HepG2 (cell line): Measurements from ENCODE around the gene INF2. TPM values are rescaled to one million over a fixed set of nuclear protein-coding genes. Genes with fewer than 3 reads are reported as not detected.

Experiments
- ATAC-seq: fragments of 200-7000 bp; cut with Tn5 transposase; 3 replicates; pipeline ENCODE4 v1.9.1; 2020; ENCODE audit warnings: mild to moderate bottlenecking, moderate library complexity
- BruUV-seq: library from RNA; stranded (reverse); fragments of 400-500 nt; replicated peaks from 2 replicates; lab custom pipeline; 2021; lab: Mats Ljungman, UMichigan
- CTCF ChIA-PET: fragments of 300-600 bp; formaldehyde crosslinking; extraction: SDS; loops from one replicate; lab custom pipeline; 2021; ENCODE audit warnings: low total read pairs, inconsistent platforms, low intra/inter-chr PET ratio; lab: Yijun Ruan, JAX
- POLR2A ChIA-PET: fragments of 350-600 bp; sonication (Branson Sonifier 250); formaldehyde crosslinking; loops from one replicate; lab custom pipeline; 2020; ENCODE audit warnings: antibody characterized with exemption, inconsistent platforms; lab: Yijun Ruan, JAX
- DNase-seq: peaks from one replicate; pipeline ENCODE4 v3.0.0-alpha.2; 2015; ENCODE audit warnings: low spot score
- FAIRE-seq: peaks from 3 replicates; lab custom pipeline; 2011; peaks lifted over from hg19 to GRCh38; lab: Jason Lieb, UNC
- H2AFZ ChIP-seq: one replicate; pipeline ENCODE4 v1.6.1; 2011; ENCODE audit warnings: low read length, inconsistent platforms
- H3K27ac ChIP-seq: fragments of 300-600 bp; 3 replicates; pipeline ENCODE4 v1.8.0; 2011; ENCODE audit warnings: mixed run types, mild to moderate bottlenecking, mixed read lengths, low read length, inconsistent platforms; ENCODE audit not compliant: insufficient read depth; ENCODE audit errors: extremely low read length
- H3K27me3 ChIP-seq, 2 experiments: fragments of 200-600 bp in 1 of 2; 2 replicates in 1 of 2; 3 replicates in 1 of 2; pipeline versions ENCODE4 v1.6.0 to v1.8.0; 2011; ENCODE audit warnings: low read length in 2 of 2, mild to moderate bottlenecking in 2 of 2, moderate library complexity in 2 of 2, inconsistent platforms in 1 of 2; ENCODE audit not compliant: insufficient read depth in 2 of 2, control insufficient read depth in 1 of 2
- H3K36me3 ChIP-seq, 2 experiments: fragments of 200-600 bp in 1 of 2; replicated peaks in 1 of 2; 2 replicates in 1 of 2; 3 replicates in 1 of 2; pipeline versions ENCODE4 v1.5.1 to v1.8.0; 2011; ENCODE audit warnings: low read length in 2 of 2, inconsistent platforms in 1 of 2; ENCODE audit not compliant: insufficient read depth in 2 of 2, control insufficient read depth in 1 of 2
- H3K4me1 ChIP-seq: 2 replicates; pipeline ENCODE4 v1.5.1; 2012; ENCODE audit warnings: low read length, inconsistent platforms; ENCODE audit not compliant: insufficient read depth
- H3K4me2 ChIP-seq: 2 replicates; pipeline ENCODE4 v1.6.0; 2011; ENCODE audit warnings: low read depth, low read length, inconsistent platforms
- H3K4me3 ChIP-seq, 3 experiments: fragments of 200-600 bp in 1 of 3; sonication (generic), shearing (Covaris generic) in 1 of 3; replicated peaks in 1 of 3; 2 replicates each; pipeline ENCODE4 v1.5.1; 2011 to 2016; ENCODE audit warnings: low read length in 3 of 3, inconsistent platforms in 2 of 3, low read depth in 2 of 3, mild to moderate bottlenecking in 2 of 3, control low read depth in 1 of 3, mixed read lengths in 1 of 3; ENCODE audit not compliant: insufficient read depth in 1 of 3
- H3K79me2 ChIP-seq: one replicate; pipeline ENCODE4 v1.6.1; 2011; ENCODE audit warnings: low read length, inconsistent platforms; ENCODE audit not compliant: insufficient read depth
- H3K9ac ChIP-seq: 2 replicates; pipeline ENCODE4 v1.6.0; 2011; ENCODE audit warnings: mild to moderate bottlenecking, low read depth, low read length, inconsistent platforms; ENCODE audit not compliant: insufficient read depth
- H3K9me3 ChIP-seq: 2 replicates; pipeline ENCODE4 v1.5.1; 2012; ENCODE audit warnings: mild to moderate bottlenecking, low read length
- H4K20me1 ChIP-seq: 2 replicates; pipeline ENCODE4 v1.6.0; 2011; ENCODE audit warnings: inconsistent platforms, mild to moderate bottlenecking, low read length, moderate library complexity; ENCODE audit not compliant: insufficient read depth
- FIP1L1 ChIP-seq: fragments of 200-400 bp; formaldehyde crosslinking; IDR thresholded peaks from 2 replicates; pipeline ENCODE4 v1.6.1; 2018; ENCODE audit warnings: low read depth, mild to moderate bottlenecking, low read length, moderate library complexity, borderline replicate concordance; ENCODE audit not compliant: insufficient read depth
- FOXP1 ChIP-seq, 2 experiments: fragments of 450-650 bp in 1 of 2; IDR thresholded peaks; 2 replicates each; pipeline ENCODE4 v1.6.1; 2017 to 2018; ENCODE audit warnings: antibody characterized with exemption in 1 of 2
- ZIK1 ChIP-seq: sonication (generic); formaldehyde crosslinking; IDR thresholded peaks from 2 replicates; pipeline ENCODE4 v1.5.0; 2020; ENCODE audit warnings: mild to moderate bottlenecking, low read depth, missing genetic modification reagents, borderline replicate concordance
- ZNF629 ChIP-seq: sonication (generic); formaldehyde crosslinking; conservative IDR thresholded peaks from 2 replicates; pipeline ENCODE4 v1.5.0; 2020; ENCODE audit warnings: missing genetic modification reagents
- WGBS: methylation state at CpG from one replicate; pipeline ENCODE4 v1.1.6; 2017; ENCODE audit warnings: low lambda C conversion rate; 5-methylcytosine and 5-hydroxymethylcytosine counted together
- in situ Hi-C: cut with HindIII; loops from 2 replicates; pipeline ENCODE4 v1.10.0; 2017; ENCODE audit warnings: low pct_unique_long_range_greater_than_20kb; ENCODE audit not compliant: extremely low pct_ligation_motif_present
- intact Hi-C: fragments of 100-400 bp; cut with micrococcal nuclease; formaldehyde crosslinking; loops from one replicate; pipeline ENCODE4 v1.10.0; 2022; ENCODE audit not compliant: unreplicated experiment
- polyA plus RNA-seq, 8 experiments: library from polyadenylated mRNA; depleted of rRNA in 3 of 8; stranded (reverse) in 7 of 8; unstranded in 1 of 8; fragments of >200 nt; fragmentation: Illumina TruSeq in 4 of 8; extraction: Trizol in 4 of 8; gene quantifications; 2 replicates each; pipeline versions ENCODE4 v1.2.1 to v1.2.3, GENCODE V29; 2011 to 2016; ENCODE audit warnings: low read depth in 4 of 8, missing spikeins in 1 of 8, mixed read lengths in 1 of 8; ENCODE audit not compliant: insufficient read depth in 1 of 8
- total RNA-seq, 5 experiments: library from RNA; depleted of rRNA; stranded (reverse); fragments of >200 nt; fragmentation: Illumina TruSeq; extraction: Trizol; gene quantifications; 2 replicates each; pipeline ENCODE4 v1.2.3, GENCODE V29; 2016; ENCODE audit warnings: low read depth in 1 of 5
- TF ChIP-seq, protein P1 (sequence below): sonication (generic); formaldehyde crosslinking; IDR thresholded peaks from 2 replicates; pipeline ENCODE4 v1.4.0; 2020; ENCODE audit warnings: missing genetic modification reagents

INF2 gene
- total and polyA plus RNA-seq, 2 of the 13 experiments (the other 11 are each of a cell fraction or from before 2014, with no cell fraction given): 16.4 to 26.4 TPM

GRCh38 chr14:104678901-104679705, 10.3 kb upstream of the INF2 start:
- ATAC-seq (no peak), FAIRE-seq (no peak), DNase-seq (no peak)
- TF ChIP-seq ZIK1 (no peak), FIP1L1 (no peak), ZNF629 (CRISPR knock-in tag) (peak; percentile 91), FOXP1 (IDR thresholded peaks at IDR 0.05) (no peak), FOXP1 (CRISPR knock-in tag; IDR thresholded peaks at IDR 0.05) (no peak)
- TF ChIP-seq, protein P1, sequence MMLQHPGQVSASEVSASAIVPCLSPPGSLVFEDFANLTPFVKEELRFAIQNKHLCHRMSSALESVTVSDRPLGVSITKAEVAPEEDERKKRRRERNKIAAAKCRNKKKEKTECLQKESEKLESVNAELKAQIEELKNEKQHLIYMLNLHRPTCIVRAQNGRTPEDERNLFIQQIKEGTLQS: no peak
- Histone ChIP-seq H3K9me3 (no peaks in the 10 kb centered on the region), H3K27me3 (no peaks in the 10 kb centered on the region; a peak in 1 of 5 replicates), H3K79me2 (no peaks in the 10 kb centered on the region), H3K27ac (no peak overlapping the region), H3K4me3 (no peak overlapping the region), H3K36me3 (no peaks in the 10 kb centered on the region), H3K4me1 (peaks cover 85% of the 10 kb centered on the region), H3K4me2 (0 out of 2 replicates have a peak overlapping the region, but pooled peaks have one; percentile 88), H3K9ac (no peak overlapping the region; the same call in 1 of the 2 replicates), H2AFZ (no peak overlapping the region), H4K20me1 (no peaks in the 10 kb centered on the region)
- in situ Hi-C loops (no loop called here), intact Hi-C loops (no loop called here)
- ChIA-PET POLR2A (interaction anchor here (7.6 kb wide), 1 partner anchor 12 kb away, joined by 179 read pairs; no protein-coding TSS in a partner anchor), CTCF (no interaction called here)
- BruUV-seq: no TSS peak
- WGBS: 48% methylated on average over 6 of the region's 18 CpGs
